Measurements from ENCODE around the gene IL20RB. TPM values are rescaled to one million over a fixed set of nuclear protein-coding genes. Genes with fewer than 3 reads are reported as not detected.

Gene IL20RB
- total RNA-seq, 1 experiment from 2014 or later: 7.2 TPM

DNA sequence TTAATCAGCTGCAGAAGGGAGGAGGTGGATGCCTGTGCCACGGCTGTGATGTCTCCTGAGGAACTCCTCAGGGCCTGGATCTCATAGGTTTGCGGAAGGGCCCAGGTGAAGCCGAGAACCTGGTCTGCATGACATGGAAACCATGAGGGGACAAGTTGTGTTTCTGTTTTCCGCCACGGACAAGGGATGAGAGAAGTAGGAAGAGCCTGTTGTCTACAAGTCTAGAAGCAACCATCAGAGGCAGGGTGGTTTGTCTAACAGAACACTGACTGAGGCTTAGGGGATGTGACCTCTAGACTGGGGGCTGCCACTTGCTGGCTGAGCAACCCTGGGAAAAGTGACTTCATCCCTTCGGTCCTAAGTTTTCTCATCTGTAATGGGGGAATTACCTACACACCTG lies 52.4 kb downstream of the IL20RB start:
- no peak for DNase-seq
- H2AFZ ChIP-seq: no peak overlapping the region
- H3K36me3 ChIP-seq (ENCODE audit: low read depth): no peaks in the 10 kb centered on the region
- H3K4me1 ChIP-seq (replicated peaks; ENCODE audit: insufficient read depth): no peaks in the 10 kb centered on the region
- H3K4me3 ChIP-seq: no peak overlapping the region
- no peaks in the 10 kb centered on the region for H3K27me3 ChIP-seq (ENCODE audit: insufficient read depth, low read depth)
- CTCF ChIA-PET: no interaction called here
- no peaks in the 10 kb centered on the region for H3F3A ChIP-seq (ENCODE audit: insufficient read depth, low read depth)
- no peaks in the 10 kb centered on the region for H3K9me3 ChIP-seq (ENCODE audit: insufficient read depth, low read depth)
- no peak overlapping the region for H3K4me2 ChIP-seq
- no peaks in the 10 kb centered on the region for H3K9me2 ChIP-seq (ENCODE audit: insufficient read depth)
- H3K79me2 ChIP-seq (ENCODE audit: low read depth): no peaks in the 10 kb centered on the region
- intact Hi-C loops (cut with micrococcal nuclease; ENCODE audit: unreplicated experiment): no loop called here
- H4K20me1 ChIP-seq (ENCODE audit: insufficient read depth): no peaks in the 10 kb centered on the region
- POLR2A ChIA-PET (ENCODE audit: unreplicated experiment): no interaction called here
- no peak overlapping the region for H3K27ac ChIP-seq
- TF ChIP-seq EZH2 (IDR thresholded peaks at IDR 0.05; ENCODE audit: low read depth): no peak
- TF ChIP-seq, protein P1, sequence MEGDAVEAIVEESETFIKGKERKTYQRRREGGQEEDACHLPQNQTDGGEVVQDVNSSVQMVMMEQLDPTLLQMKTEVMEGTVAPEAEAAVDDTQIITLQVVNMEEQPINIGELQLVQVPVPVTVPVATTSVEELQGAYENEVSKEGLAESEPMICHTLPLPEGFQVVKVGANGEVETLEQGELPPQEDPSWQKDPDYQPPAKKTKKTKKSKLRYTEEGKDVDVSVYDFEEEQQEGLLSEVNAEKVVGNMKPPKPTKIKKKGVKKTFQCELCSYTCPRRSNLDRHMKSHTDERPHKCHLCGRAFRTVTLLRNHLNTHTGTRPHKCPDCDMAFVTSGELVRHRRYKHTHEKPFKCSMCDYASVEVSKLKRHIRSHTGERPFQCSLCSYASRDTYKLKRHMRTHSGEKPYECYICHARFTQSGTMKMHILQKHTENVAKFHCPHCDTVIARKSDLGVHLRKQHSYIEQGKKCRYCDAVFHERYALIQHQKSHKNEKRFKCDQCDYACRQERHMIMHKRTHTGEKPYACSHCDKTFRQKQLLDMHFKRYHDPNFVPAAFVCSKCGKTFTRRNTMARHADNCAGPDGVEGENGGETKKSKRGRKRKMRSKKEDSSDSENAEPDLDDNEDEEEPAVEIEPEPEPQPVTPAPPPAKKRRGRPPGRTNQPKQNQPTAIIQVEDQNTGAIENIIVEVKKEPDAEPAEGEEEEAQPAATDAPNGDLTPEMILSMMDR (conservative IDR thresholded peaks at IDR 0.05): no peak
- no TSS peak for BruUV-seq (replicated peaks)

DNA sequence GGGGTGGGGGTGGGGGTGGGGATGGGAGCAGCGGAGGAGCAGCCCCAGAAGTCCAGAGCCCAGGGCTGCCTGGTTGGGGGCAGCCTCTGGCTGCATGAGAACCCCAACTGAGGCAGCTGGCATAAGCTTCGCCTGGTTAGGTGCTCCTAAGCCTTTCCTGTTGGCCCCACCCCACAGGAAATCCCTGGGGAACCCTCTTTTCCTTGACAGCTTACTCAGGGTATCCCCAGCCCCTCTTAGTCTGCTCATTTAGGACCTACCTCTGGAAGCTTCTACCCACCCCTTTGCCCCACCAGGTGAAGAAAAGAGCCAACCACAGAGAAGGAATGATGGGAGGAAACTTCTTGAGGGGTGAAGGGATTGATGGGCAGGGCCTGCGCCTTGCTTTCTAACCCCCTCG lies 53.4 kb downstream of the IL20RB start:
- intact Hi-C loops (cut with micrococcal nuclease; ENCODE audit: unreplicated experiment): no loop called here

DNA sequence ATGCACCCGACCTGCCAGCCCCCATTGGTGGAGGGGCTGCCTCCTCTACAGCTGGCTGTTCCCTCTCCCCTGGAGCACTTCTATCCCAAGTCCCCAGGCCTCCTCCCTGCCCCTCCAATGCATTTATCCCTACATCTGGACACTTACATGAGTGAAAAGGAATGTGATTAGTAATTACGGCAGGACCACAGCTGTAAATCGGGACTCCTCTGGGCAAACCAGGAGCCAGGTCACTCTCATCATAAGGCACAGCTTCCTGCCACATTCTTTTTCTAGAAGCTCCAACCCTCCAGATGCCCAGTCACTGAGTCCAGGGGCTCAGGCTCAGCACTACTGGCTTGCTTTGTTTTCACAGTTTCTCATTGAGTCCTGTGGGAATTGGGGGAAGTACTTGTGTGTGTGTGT lies 54.3 kb downstream of the IL20RB start:
- intact Hi-C loops (cut with micrococcal nuclease; ENCODE audit: unreplicated experiment): no loop called here

More for the DNA sequence above, 53.4 kb downstream of the IL20RB start:
- Histone ChIP-seq H3K79me2 (ENCODE audit: low read depth) (no peaks in the 10 kb centered on the region), H3K27me3 (ENCODE audit: insufficient read depth, low read depth) (no peaks in the 10 kb centered on the region), H3K4me2 (no peak overlapping the region), H3K4me1 (replicated peaks; ENCODE audit: insufficient read depth) (no peaks in the 10 kb centered on the region), H3K4me3 (no peak overlapping the region), H3F3A (ENCODE audit: insufficient read depth, low read depth) (no peaks in the 10 kb centered on the region), H2AFZ (no peak overlapping the region), H3K27ac (no peak overlapping the region), H3K9me2 (ENCODE audit: insufficient read depth) (no peaks in the 10 kb centered on the region), H4K20me1 (ENCODE audit: insufficient read depth) (no peaks in the 10 kb centered on the region), H3K9me3 (ENCODE audit: insufficient read depth, low read depth) (no peaks in the 10 kb centered on the region), H3K36me3 (ENCODE audit: low read depth) (no peaks in the 10 kb centered on the region)
- ChIA-PET CTCF (interaction anchor here (0.7 kb wide), 1 partner anchor 828 kb away, joined by 3 read pairs; no protein-coding TSS in a partner anchor), POLR2A (ENCODE audit: unreplicated experiment) (no interaction called here)
- TF ChIP-seq, protein P1 (conservative IDR thresholded peaks at IDR 0.05): no peak
- TF ChIP-seq EZH2 (IDR thresholded peaks at IDR 0.05; ENCODE audit: low read depth): no peak
- DNase-seq: no peak
- no TSS peak for BruUV-seq (replicated peaks)

More for the DNA sequence above, 54.3 kb downstream of the IL20RB start:
- no peaks in the 10 kb centered on the region for H4K20me1 ChIP-seq (ENCODE audit: insufficient read depth)
- DNase-seq: no peak
- no peak for TF ChIP-seq EZH2 (IDR thresholded peaks at IDR 0.05; ENCODE audit: low read depth)
- TF ChIP-seq, protein P1 (conservative IDR thresholded peaks at IDR 0.05): no peak
- no peak overlapping the region for H3K27ac ChIP-seq
- no peak overlapping the region for H2AFZ ChIP-seq
- BruUV-seq (replicated peaks): no TSS peak
- no peaks in the 10 kb centered on the region for H3F3A ChIP-seq (ENCODE audit: insufficient read depth, low read depth)
- H3K4me1 ChIP-seq (replicated peaks; ENCODE audit: insufficient read depth): no peaks in the 10 kb centered on the region
- H3K9me2 ChIP-seq (ENCODE audit: insufficient read depth): no peaks in the 10 kb centered on the region
- no peaks in the 10 kb centered on the region for H3K36me3 ChIP-seq (ENCODE audit: low read depth)
- CTCF ChIA-PET: no interaction called here
- no peak overlapping the region for H3K4me2 ChIP-seq
- H3K27me3 ChIP-seq (ENCODE audit: insufficient read depth, low read depth): no peaks in the 10 kb centered on the region
- no peak overlapping the region for H3K4me3 ChIP-seq
- H3K79me2 ChIP-seq (ENCODE audit: low read depth): no peaks in the 10 kb centered on the region
- POLR2A ChIA-PET (ENCODE audit: unreplicated experiment): no interaction called here
- H3K9me3 ChIP-seq (ENCODE audit: insufficient read depth, low read depth): no peaks in the 10 kb centered on the region
